C4-2B (cell line): ENCODE data around the gene ZNF618.

Source experiments
- ZFX ChIP-seq: fragments of 450-650 bp; IDR thresholded peaks from 2 replicates; pipeline ENCODE4 v1.6.1; 2017
- TF ChIP-seq, protein P1 (sequence below): fragments of 450-650 bp; conservative IDR thresholded peaks from 2 replicates; pipeline ENCODE4 v1.5.1; 2017; ENCODE audit warnings: mild to moderate bottlenecking

DNA sequence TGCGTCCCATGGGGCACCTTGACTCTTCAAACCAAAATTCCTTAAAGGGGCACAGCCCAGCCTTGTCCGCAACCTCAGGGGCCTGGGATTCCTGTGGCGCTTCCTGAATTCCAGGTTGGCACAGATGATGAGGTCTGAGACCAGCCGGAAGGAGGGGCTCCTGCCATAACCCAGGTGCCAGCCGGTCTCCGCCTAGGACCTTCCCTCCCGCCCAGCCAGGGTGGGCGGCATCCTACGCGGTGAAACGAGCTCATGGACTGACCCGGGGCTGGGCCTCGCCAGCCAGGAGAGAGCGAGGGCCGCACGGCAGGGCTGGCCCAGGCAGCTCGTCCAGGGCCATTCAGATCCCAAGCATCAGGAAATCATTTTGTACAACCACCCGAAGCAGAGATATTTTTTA, 179.0 kb downstream of the ZNF618 start:
- TF ChIP-seq, protein P1, sequence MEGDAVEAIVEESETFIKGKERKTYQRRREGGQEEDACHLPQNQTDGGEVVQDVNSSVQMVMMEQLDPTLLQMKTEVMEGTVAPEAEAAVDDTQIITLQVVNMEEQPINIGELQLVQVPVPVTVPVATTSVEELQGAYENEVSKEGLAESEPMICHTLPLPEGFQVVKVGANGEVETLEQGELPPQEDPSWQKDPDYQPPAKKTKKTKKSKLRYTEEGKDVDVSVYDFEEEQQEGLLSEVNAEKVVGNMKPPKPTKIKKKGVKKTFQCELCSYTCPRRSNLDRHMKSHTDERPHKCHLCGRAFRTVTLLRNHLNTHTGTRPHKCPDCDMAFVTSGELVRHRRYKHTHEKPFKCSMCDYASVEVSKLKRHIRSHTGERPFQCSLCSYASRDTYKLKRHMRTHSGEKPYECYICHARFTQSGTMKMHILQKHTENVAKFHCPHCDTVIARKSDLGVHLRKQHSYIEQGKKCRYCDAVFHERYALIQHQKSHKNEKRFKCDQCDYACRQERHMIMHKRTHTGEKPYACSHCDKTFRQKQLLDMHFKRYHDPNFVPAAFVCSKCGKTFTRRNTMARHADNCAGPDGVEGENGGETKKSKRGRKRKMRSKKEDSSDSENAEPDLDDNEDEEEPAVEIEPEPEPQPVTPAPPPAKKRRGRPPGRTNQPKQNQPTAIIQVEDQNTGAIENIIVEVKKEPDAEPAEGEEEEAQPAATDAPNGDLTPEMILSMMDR: no peak
- no peak for TF ChIP-seq ZFX
